Hepatocyte (in vitro differentiated cells): ENCODE results near the gene ERH. TPM values are rescaled to one million over a fixed set of nuclear protein-coding genes. Genes with fewer than 3 reads are reported as not detected.

ENCODE experiments used
- DNase-seq: peaks from one replicate; pipeline ENCODE4 v3.0.0-alpha.2; 2016; ENCODE audit warnings: low spot score
- H2AFZ ChIP-seq: fragments of 200-600 bp; sonication (generic); 2 replicates; pipeline ENCODE4 v1.6.0; 2016; ENCODE audit warnings: antibody characterized with exemption, mild to moderate bottlenecking
- H3K27ac ChIP-seq: fragments of 200-600 bp; sonication (generic); 2 replicates; pipeline ENCODE4 v1.5.1; 2016; ENCODE audit warnings: mild to moderate bottlenecking
- H3K27me3 ChIP-seq: fragments of 200-600 bp; sonication (generic); 2 replicates; pipeline ENCODE4 v1.6.1; 2016
- H3K36me3 ChIP-seq: fragments of 200-600 bp; sonication (generic); replicated peaks from 2 replicates; pipeline ENCODE4 v1.5.1; 2016; ENCODE audit warnings: low read depth; ENCODE audit not compliant: insufficient read depth
- H3K4me1 ChIP-seq: fragments of 200-600 bp; sonication (generic); 2 replicates; pipeline ENCODE4 v1.5.1; 2016; ENCODE audit warnings: mild to moderate bottlenecking, moderate library complexity; ENCODE audit not compliant: insufficient read depth
- H3K4me2 ChIP-seq: fragments of 200-600 bp; sonication (generic); 2 replicates; pipeline ENCODE4 v1.6.0; 2016
- H3K4me3 ChIP-seq: fragments of 200-600 bp; sonication (generic); 2 replicates; pipeline ENCODE4 v1.5.1; 2016; ENCODE audit warnings: mild to moderate bottlenecking
- H3K79me2 ChIP-seq: fragments of 200-600 bp; sonication (generic); 2 replicates; pipeline ENCODE4 v1.6.0; 2017; ENCODE audit warnings: mild to moderate bottlenecking
- H3K9me2 ChIP-seq: fragments of 200-600 bp; sonication (generic); replicated peaks from 2 replicates; pipeline ENCODE4 v1.6.0; 2017; ENCODE audit warnings: mild to moderate bottlenecking; ENCODE audit not compliant: insufficient read depth
- H3K9me3 ChIP-seq: fragments of 200-600 bp; sonication (generic); 2 replicates; pipeline ENCODE4 v1.5.1; 2016; ENCODE audit warnings: low read depth, mild to moderate bottlenecking
- H4K20me1 ChIP-seq: fragments of 200-600 bp; sonication (generic); 2 replicates; pipeline ENCODE4 v1.6.0; 2016; ENCODE audit warnings: mild to moderate bottlenecking; ENCODE audit not compliant: insufficient read depth, poor library complexity, severe bottlenecking
- EZH2 ChIP-seq: fragments of 200-600 bp; sonication (generic); IDR thresholded peaks from 2 replicates; pipeline ENCODE4 v1.6.1; 2016; ENCODE audit warnings: antibody characterized with exemption, mild to moderate bottlenecking, borderline replicate concordance
- EZH2phosphoT487 ChIP-seq: fragments of 200-600 bp; sonication (generic); IDR thresholded peaks from one replicate; pipeline ENCODE4 v1.6.1; 2018; ENCODE audit warnings: antibody characterized with exemption, mild to moderate bottlenecking, low read depth, moderate library complexity; ENCODE audit not compliant: unreplicated experiment, severe bottlenecking
- WGBS: methylation state at CpG from one replicate; pipeline ENCODE4 v1.1.6; 2016; ENCODE audit warnings: low lambda C conversion rate; ENCODE audit errors: missing lambda C conversion rate; 5-methylcytosine and 5-hydroxymethylcytosine counted together
- polyA plus RNA-seq: library from polyadenylated mRNA; unstranded; fragments of >200 nt; fragmentation: Nextera tagmentation; extraction: Ambion mirVana; gene quantifications from 2 replicates; pipeline ENCODE4 v1.2.1, GENCODE V29; 2016
- total RNA-seq: library from RNA; depleted of rRNA; stranded (reverse); fragments of >200 nt; gene quantifications from 2 replicates; pipeline ENCODE4 v1.2.3, GENCODE V29; 2014
- TF ChIP-seq, protein P1 (sequence below): fragments of 200-600 bp; sonication (generic); IDR thresholded peaks from 2 replicates; pipeline ENCODE4 v1.5.1; 2016; ENCODE audit warnings: antibody characterized with exemption, mild to moderate bottlenecking; ENCODE audit not compliant: poor library complexity

Gene ERH
- total and polyA plus RNA-seq, 2 experiments from 2014 or later: 147 to 219 TPM

- TF ChIP-seq EZH2phosphoT487: no peak
- TF ChIP-seq, protein P1, sequence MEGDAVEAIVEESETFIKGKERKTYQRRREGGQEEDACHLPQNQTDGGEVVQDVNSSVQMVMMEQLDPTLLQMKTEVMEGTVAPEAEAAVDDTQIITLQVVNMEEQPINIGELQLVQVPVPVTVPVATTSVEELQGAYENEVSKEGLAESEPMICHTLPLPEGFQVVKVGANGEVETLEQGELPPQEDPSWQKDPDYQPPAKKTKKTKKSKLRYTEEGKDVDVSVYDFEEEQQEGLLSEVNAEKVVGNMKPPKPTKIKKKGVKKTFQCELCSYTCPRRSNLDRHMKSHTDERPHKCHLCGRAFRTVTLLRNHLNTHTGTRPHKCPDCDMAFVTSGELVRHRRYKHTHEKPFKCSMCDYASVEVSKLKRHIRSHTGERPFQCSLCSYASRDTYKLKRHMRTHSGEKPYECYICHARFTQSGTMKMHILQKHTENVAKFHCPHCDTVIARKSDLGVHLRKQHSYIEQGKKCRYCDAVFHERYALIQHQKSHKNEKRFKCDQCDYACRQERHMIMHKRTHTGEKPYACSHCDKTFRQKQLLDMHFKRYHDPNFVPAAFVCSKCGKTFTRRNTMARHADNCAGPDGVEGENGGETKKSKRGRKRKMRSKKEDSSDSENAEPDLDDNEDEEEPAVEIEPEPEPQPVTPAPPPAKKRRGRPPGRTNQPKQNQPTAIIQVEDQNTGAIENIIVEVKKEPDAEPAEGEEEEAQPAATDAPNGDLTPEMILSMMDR: no peak
- no peak for TF ChIP-seq EZH2
- WGBS: 86% methylated on average over 12 of the region's 12 CpGs
- H4K20me1 ChIP-seq: no peaks in the 10 kb centered on the region
- no peak overlapping the region for H3K27ac ChIP-seq
- H2AFZ ChIP-seq: no peak overlapping the region
- H3K4me1 ChIP-seq: peaks cover 4% of the 10 kb centered on the region
- H3K9me2 ChIP-seq: no peaks in the 10 kb centered on the region
- no peak for DNase-seq
- H3K9me3 ChIP-seq: no peaks in the 10 kb centered on the region
- H3K79me2 ChIP-seq: no peaks in the 10 kb centered on the region
- no peak overlapping the region for H3K4me3 ChIP-seq
- no peak overlapping the region for H3K4me2 ChIP-seq
- no peaks in the 10 kb centered on the region for H3K27me3 ChIP-seq
- H3K36me3 ChIP-seq: no peaks in the 10 kb centered on the region
Measured at GRCh38 chr14:69358233-69358963, 39.7 kb downstream of the ERH start.

GRCh38 chr14:69357544-69358200 is 40.4 kb downstream of the ERH start:
- H3K79me2 ChIP-seq: no peaks in the 10 kb centered on the region
- H3K27ac ChIP-seq: no peak overlapping the region
- H3K4me2 ChIP-seq: no peak overlapping the region
- no peak overlapping the region for H2AFZ ChIP-seq
- no peaks in the 10 kb centered on the region for H3K36me3 ChIP-seq
- H3K27me3 ChIP-seq: no peaks in the 10 kb centered on the region
- no peaks in the 10 kb centered on the region for H3K9me3 ChIP-seq
- TF ChIP-seq EZH2phosphoT487: no peak
- TF ChIP-seq, protein P1: no peak
- no peak for TF ChIP-seq EZH2
- DNase-seq: no peak
- H3K9me2 ChIP-seq: no peaks in the 10 kb centered on the region
- H4K20me1 ChIP-seq: no peaks in the 10 kb centered on the region
- H3K4me3 ChIP-seq: no peak overlapping the region
- 59% methylated on average over 7 of the region's 7 CpGs for WGBS
- peaks cover 4% of the 10 kb centered on the region for H3K4me1 ChIP-seq

- TF ChIP-seq EZH2phosphoT487 (no peak), EZH2 (no peak)
- TF ChIP-seq, protein P1: no peak
- no peaks in the 10 kb centered on the region for H3K9me3 ChIP-seq
- no peak overlapping the region for H2AFZ ChIP-seq
- no peak overlapping the region for H3K4me3 ChIP-seq
- no peak overlapping the region for H3K4me2 ChIP-seq
- H3K4me1 ChIP-seq: peaks cover 4% of the 10 kb centered on the region
- no peak overlapping the region for H3K27ac ChIP-seq
- H3K9me2 ChIP-seq: no peaks in the 10 kb centered on the region
- no peaks in the 10 kb centered on the region for H3K27me3 ChIP-seq
- no peaks in the 10 kb centered on the region for H3K79me2 ChIP-seq
- H4K20me1 ChIP-seq: no peaks in the 10 kb centered on the region
- H3K36me3 ChIP-seq: no peaks in the 10 kb centered on the region
- WGBS: 59% methylated on average over 7 of the region's 7 CpGs
- DNase-seq: no peak
Measured at GRCh38 chr14:69356903-69357543, 41.1 kb downstream of the ERH start.
